Measurements from ENCODE around the gene CLDN4. TPM values are rescaled to one million over a fixed set of nuclear protein-coding genes. Genes with fewer than 3 reads are reported as not detected.
A peak's percentile ranks its signal among the peaks of the same experiment; 100 is the strongest.

Gene CLDN4
- total RNA-seq, 1 experiment from 2014 or later, result 1.6 TPM

DNA sequence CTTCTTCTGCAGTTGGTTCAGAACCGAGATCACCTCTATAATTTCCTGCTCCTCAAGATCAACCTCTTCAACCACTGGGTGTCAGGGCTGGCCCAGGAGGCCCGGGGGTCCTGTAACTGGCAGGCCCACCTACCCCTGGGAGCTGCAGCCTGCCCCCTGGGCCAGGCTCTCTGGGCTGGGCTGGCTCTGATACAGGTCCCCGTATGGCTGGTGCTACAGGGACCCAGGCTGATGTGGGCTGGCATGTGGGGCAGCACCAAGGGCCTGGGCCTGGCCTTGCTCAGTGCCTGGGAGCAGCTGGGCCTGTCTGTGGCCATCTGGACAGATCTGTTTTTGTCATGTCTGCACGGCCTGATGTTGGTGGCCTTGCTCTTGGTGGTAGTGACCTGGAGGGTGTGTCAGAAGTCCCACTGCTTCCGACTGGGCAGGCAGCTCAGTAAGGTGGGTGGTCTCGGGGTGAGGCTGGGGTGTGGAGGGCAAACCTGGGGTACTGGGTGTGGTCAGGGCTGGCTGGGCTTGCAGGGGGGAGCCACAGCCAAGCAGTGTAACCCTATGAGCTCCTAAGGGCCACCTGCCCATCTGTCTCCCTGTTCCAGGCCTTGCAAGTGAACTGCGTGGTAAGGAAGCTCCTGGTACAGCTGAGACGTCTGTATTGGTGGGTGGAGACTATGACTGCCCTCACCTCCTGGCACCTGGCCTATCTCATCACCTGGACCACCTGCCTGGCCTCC lies 34.4 kb downstream of the CLDN4 start:
- in situ Hi-C loops (cut with HindIII; ENCODE audit: low sequenced_read_pairs), result loop anchor here (25.0 kb wide), 1 partner anchor 147 kb away; no protein-coding TSS in a partner anchor
- no peak for DNase-seq (ENCODE audit: low spot score)

DNA sequence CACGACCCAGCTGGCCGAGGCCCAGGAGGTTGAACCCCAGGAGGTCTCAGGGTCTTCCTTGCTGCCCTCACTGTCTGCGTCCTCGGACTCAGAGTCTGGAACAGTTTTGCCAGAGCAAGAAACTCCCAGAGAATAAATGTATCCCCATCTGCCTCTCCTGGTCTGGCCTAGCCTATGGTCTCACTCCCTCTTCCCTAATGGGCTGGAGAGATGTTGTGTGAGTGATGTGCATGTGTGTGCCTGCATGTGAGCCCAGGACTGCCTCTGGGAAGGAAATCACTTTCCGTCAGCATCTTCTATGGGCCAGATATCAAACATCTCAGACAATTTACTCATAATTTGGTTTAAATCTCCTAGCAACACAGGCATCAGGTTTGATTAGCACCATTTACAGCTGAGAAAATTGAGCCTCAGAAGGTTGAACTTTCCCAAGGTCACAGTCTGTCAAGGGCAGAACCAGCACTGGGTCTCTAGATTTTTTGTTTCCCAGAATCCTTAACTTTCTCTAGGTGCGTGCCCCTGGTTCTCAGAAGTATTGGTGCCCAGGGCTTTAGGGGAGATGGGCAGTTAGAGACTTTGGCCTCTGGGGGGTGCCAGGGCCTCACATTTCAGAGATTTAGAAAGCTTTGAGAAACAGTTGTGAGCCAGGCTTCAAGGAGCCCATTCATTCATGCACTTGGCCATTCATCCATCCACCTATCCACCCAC lies 35.1 kb downstream of the CLDN4 start:
- in situ Hi-C loops (cut with HindIII; ENCODE audit: low sequenced_read_pairs), result loop anchor here (25.0 kb wide), 1 partner anchor 146 kb away; no protein-coding TSS in a partner anchor

DNA sequence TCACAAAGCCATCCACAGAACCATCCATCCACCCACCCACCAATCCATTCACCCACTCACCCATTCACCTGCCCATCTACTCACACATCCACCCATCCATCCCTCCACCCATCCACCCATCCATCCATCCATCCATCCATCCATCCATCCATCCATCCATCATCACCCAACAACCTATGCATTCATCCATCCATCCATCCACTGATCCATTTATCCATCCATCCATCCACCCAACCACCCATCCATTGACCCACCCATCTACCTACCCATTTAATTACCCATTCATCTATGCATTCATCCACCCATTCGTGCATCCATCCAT lies 35.6 kb downstream of the CLDN4 start:
- no peak for DNase-seq (ENCODE audit: low spot score)
- in situ Hi-C loops (cut with HindIII; ENCODE audit: low sequenced_read_pairs), result loop anchor here (25.0 kb wide), 1 partner anchor 146 kb away; no protein-coding TSS in a partner anchor

More for the DNA sequence above, 35.1 kb downstream of the CLDN4 start:
- peak; percentile 63 for DNase-seq (ENCODE audit: low spot score)

DNA sequence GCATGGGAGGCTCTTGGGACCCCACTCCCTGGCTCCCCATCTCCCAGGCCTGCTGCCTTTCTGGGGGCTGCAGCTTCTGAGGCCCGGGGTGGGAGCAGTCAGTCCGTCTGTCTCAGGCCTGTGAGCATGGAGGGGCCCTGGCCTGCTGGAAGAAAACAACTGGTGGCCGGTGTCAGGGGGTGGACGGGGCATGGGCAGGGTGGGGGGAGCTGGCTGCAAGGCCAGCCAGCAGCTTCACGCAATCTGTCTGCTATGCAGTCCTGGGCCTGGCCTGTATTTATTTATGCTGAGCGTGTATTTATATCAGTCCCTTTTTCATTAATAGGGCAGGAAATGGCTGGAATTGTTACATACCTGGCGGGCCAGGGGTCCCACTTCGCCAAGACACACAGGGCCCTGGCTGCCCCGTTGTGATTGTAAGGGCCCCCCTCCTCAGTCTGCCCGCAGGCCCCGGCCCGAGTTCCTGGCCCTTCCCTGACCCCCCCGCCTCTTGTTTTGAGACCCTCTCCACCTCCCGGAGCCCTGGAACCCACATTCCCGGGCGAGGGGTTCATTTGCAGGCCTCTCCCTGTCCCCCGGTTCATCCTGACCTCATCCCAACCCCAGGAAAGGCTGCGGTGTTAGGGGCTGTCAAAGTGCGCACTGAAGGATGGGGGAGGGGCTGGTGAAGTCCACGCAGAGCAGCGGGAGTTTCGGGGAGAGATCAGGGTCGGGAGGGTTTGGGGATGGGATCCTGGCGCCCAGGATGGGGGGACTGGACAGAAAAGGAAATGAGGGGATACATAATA lies 38.4 kb downstream of the CLDN4 start:
- no peak for DNase-seq (ENCODE audit: low spot score)
- in situ Hi-C loops (cut with HindIII; ENCODE audit: low sequenced_read_pairs), result loop anchor here (25.0 kb wide), 1 partner anchor 143 kb away; no protein-coding TSS in a partner anchor

GRCh38 chr7:73870041-73870492 lies 39.3 kb downstream of the CLDN4 start:
- in situ Hi-C loops (cut with HindIII; ENCODE audit: low sequenced_read_pairs), result loop anchor here (25.0 kb wide), 1 partner anchor 142 kb away; no protein-coding TSS in a partner anchor
- DNase-seq (ENCODE audit: low spot score), result no peak

- no peak for DNase-seq (ENCODE audit: low spot score)
- in situ Hi-C loops (cut with HindIII; ENCODE audit: low sequenced_read_pairs), result loop anchor here (25.0 kb wide), 1 partner anchor 141 kb away; no protein-coding TSS in a partner anchor
Measured at GRCh38 chr7:73871163-73872011, 40.6 kb downstream of the CLDN4 start.

GRCh38 chr7:73872056-73872908 lies 41.5 kb downstream of the CLDN4 start:
- in situ Hi-C loops (cut with HindIII; ENCODE audit: low sequenced_read_pairs), result loop anchor here (25.0 kb wide), 1 partner anchor 140 kb away; no protein-coding TSS in a partner anchor
- no peak for DNase-seq (ENCODE audit: low spot score)

GRCh38 chr7:73876361-73876760 lies 45.6 kb downstream of the CLDN4 start:
- DNase-seq (ENCODE audit: low spot score), result no peak
- in situ Hi-C loops (cut with HindIII; ENCODE audit: low sequenced_read_pairs), result no loop called here

DNA sequence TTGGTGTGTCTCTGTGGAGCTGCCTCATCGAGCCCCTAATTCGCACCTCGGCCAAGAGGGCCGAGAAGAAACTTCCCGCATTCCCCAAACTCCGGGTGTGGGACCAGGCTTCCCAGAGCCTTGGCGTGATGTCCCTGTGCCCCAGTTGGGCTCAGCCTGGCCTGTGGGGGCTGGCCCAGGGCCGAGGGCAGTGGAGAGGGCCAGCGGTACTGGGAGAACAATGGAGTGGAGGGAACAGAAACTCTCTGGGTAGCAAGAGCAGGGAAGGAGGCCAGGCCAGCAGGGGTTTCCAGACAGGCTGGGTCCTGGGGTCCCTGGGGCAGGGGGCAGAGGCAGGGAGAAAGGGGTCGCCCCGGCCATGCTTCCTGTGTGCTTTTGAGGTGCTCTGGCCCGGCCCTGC lies 46.2 kb downstream of the CLDN4 start:
- in situ Hi-C loops (cut with HindIII; ENCODE audit: low sequenced_read_pairs), result no loop called here
- no peak for DNase-seq (ENCODE audit: low spot score)

GRCh38 chr7:73879977-73880681 lies 49.3 kb downstream of the CLDN4 start:
- in situ Hi-C loops (cut with HindIII; ENCODE audit: low sequenced_read_pairs), result no loop called here
- no peak for DNase-seq (ENCODE audit: low spot score)

- no peak for DNase-seq (ENCODE audit: low spot score)
- in situ Hi-C loops (cut with HindIII; ENCODE audit: low sequenced_read_pairs), result no loop called here
Measured at GRCh38 chr7:73880755-73881328, 50.0 kb downstream of the CLDN4 start.

GRCh38 chr7:73881352-73882046 lies 50.7 kb downstream of the CLDN4 start:
- in situ Hi-C loops (cut with HindIII; ENCODE audit: low sequenced_read_pairs), result no loop called here
- DNase-seq (ENCODE audit: low spot score), result no peak

DNA sequence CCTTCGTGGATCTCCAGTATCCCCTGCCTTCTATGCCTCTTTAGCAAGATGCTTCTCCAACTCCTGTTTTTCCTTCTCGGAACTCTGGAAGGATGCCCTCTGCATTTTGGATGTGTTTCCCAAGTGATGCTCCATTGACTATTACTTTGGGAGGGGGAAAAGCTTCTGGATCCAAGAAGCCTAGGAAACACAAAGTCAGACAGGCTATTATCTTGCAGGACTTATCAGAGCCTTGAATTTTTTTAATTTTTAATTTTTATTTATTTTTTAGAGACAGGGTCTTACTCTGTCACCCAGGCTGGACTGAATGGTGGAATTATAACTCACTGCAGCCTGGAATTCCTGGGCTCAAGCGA lies 51.2 kb downstream of the CLDN4 start:
- in situ Hi-C loops (cut with HindIII; ENCODE audit: low sequenced_read_pairs), result no loop called here
- no peak for DNase-seq (ENCODE audit: low spot score)
